SK-N-DZ (cell line): ENCODE data around the gene FBXO9.

ENCODE experiments used
- DNase-seq: peaks from one replicate; pipeline ENCODE4 v3.0.0-alpha.2; 2015; ENCODE audit warnings: low spot score
- small RNA-seq, 2 experiments: library from RNA; depleted of rRNA; stranded (forward); fragments of <200 nt; gene quantifications; one replicate each; pipeline ENCODE3, GENCODE V24; 2014

The FBXO9 gene

GRCh38 chr6:53133961-53134360, 68.8 kb downstream of the FBXO9 start:
- no peak for DNase-seq

- DNase-seq: no peak
These were observed 69.5 kb downstream of the FBXO9 start for GRCh38 chr6:53134601-53135235.

- no peak for DNase-seq
These were observed 70.9 kb downstream of the FBXO9 start for GRCh38 chr6:53136000-53136609.

- DNase-seq: no peak
These were observed 74.7 kb downstream of the FBXO9 start for GRCh38 chr6:53139841-53140413.

GRCh38 chr6:53142810-53143209, 77.6 kb downstream of the FBXO9 start:
- no peak for DNase-seq

- no peak for DNase-seq
These were observed 78.5 kb downstream of the FBXO9 start for GRCh38 chr6:53143710-53144109.

GRCh38 chr6:53144802-53145201, 79.6 kb downstream of the FBXO9 start:
- DNase-seq: no peak

GRCh38 chr6:53148684-53149083, 83.5 kb downstream of the FBXO9 start, which contains the start of gene GCM1:
Gene GCM1, minus strand, starts transcription at chr6:53148841. Its CDS starts 3,209 bp downstream, at chr6:53145632.
- no peak for DNase-seq

Small RNAs within 50 kb of the gene (small RNA-seq; reads per million reads assigned to genes)
- 0 reads per million in 2 experiments for gene RN7SL244P
